Measurements from ENCODE around the gene TEX51.

The TEX51 gene

DNA sequence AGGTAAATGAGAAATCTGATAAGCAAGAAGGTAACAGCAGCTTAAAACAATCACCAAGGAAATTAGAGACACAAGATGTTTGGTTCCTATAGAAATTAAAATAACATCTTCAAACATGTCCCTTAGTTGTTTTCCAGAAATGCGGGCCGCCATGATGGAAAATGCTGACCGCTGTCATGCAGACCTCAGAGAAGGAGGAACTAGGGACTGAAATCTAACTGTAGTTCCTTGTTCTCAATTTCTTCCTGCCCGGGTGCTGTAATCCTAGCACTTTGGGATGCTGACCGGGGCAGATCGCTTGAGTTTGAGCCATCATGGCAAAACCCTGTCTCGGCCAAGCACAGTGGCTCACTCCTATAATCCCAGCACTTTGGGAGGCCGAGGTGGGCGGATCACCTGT lies 51.1 kb downstream of the TEX51 start:
- Histone ChIP-seq H3K4me3 (ENCODE audit: low read length) (no peak overlapping the region), H3K9ac (ENCODE audit: low read length) (no peak overlapping the region), H3K4me1 (ENCODE audit: control insufficient read depth, insufficient read depth, low read length) (no peaks in the 10 kb centered on the region), H3K9me3 (ENCODE audit: control insufficient read depth, low read length) (no peaks in the 10 kb centered on the region), H3K36me3 (ENCODE audit: control insufficient read depth, insufficient read depth, low read length) (no peaks in the 10 kb centered on the region), H3K27me3 (ENCODE audit: control insufficient read depth, insufficient read depth, low read length) (peaks cover 4% of the 10 kb centered on the region)

DNA sequence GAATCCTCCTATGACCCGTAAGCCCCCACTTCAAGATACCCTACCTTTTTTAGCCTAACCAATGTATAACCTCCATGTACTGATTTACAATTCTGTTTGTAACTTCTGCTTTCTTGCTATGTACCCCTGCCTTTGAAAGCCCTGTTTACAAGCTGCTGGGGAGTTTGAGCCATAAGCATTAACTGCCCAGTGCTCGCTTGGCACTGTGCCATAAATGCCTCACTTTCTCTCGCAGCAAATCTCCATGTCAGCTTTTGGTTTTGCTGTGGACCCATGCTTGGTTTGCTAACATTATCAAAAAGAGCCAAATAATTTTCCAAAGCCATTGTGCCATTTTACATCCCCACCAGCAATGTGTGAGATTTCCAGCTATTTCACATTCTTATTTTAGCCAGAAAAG lies 51.8 kb downstream of the TEX51 start:
- Histone ChIP-seq H3K9me3 (ENCODE audit: control insufficient read depth, low read length) (no peaks in the 10 kb centered on the region), H3K9ac (ENCODE audit: low read length) (no peak overlapping the region), H3K36me3 (ENCODE audit: control insufficient read depth, insufficient read depth, low read length) (no peaks in the 10 kb centered on the region), H3K27me3 (ENCODE audit: control insufficient read depth, insufficient read depth, low read length) (peaks cover 4% of the 10 kb centered on the region), H3K4me3 (ENCODE audit: low read length) (no peak overlapping the region), H3K4me1 (ENCODE audit: control insufficient read depth, insufficient read depth, low read length) (no peaks in the 10 kb centered on the region)
